ENCODE results near the gene MCFD2. TPM values are rescaled to one million over a fixed set of nuclear protein-coding genes. Genes with fewer than 3 reads are reported as not detected.

Gene MCFD2
- total RNA-seq, 1 donor from 2014 or later, result 105 TPM

GRCh38 chr2:46943881-46944798 lies 28.5 kb upstream of the MCFD2 start:
- DNase-seq (ENCODE audit: low read depth) (no peak), FAIRE-seq (no peak)
- Histone ChIP-seq H3K27me3 (ENCODE audit: control insufficient read depth, insufficient read depth, low read length) (no peaks in the 10 kb centered on the region), H3K4me3 (ENCODE audit: low read depth, low read length) (no peak overlapping the region), H3K36me3 (ENCODE audit: control insufficient read depth, insufficient read depth, low read length) (peaks cover 4% of the 10 kb centered on the region)
- no peak for TF ChIP-seq CTCF (IDR thresholded peaks at IDR 0.05; ENCODE audit: insufficient read depth, low read length, severe bottlenecking)

DNA sequence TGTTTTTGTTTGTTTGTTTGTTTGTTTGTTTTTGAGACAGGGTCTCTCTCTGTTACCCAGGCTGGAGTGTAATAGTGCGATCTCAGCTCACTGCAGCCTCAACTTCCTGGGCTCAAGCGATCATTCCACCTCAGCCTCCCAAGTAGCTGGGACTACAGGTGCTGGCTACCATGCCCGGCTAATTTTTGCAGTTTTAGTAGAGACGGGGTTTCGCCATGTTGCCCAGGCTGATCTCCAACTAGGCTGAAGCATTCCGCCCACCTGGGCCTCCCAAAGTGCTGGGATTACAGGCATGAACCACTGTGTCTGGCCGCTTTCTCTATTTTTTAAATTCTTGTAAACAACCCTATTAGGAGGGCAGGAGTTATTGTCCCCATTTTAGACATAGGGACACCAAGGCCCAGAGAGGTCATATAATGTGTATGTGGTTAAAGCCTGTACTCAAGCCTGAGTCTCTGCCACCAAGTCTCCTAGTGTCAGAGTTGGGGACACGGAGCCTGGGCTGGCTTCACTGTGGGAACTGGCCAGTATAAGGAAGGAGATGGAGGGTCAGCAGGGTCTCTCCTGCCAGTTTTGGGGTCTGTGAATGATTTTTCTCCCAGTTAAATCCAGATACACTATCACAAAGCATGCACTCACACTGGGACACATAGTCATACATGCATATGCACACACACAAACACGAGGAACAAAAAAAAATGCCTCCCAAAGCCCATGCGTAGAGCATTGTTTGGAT lies 27.5 kb upstream of the MCFD2 start:
- H3K27me3 ChIP-seq (ENCODE audit: control insufficient read depth, insufficient read depth, low read length), result no peaks in the 10 kb centered on the region
- FAIRE-seq (no peak), DNase-seq (ENCODE audit: low read depth) (no peak)
- no peak overlapping the region for H3K4me3 ChIP-seq (ENCODE audit: low read depth, low read length)
- TF ChIP-seq CTCF (IDR thresholded peaks at IDR 0.05; ENCODE audit: insufficient read depth, low read length, severe bottlenecking), result no peak
- peaks cover 4% of the 10 kb centered on the region for H3K36me3 ChIP-seq (ENCODE audit: control insufficient read depth, insufficient read depth, low read length)

DNA sequence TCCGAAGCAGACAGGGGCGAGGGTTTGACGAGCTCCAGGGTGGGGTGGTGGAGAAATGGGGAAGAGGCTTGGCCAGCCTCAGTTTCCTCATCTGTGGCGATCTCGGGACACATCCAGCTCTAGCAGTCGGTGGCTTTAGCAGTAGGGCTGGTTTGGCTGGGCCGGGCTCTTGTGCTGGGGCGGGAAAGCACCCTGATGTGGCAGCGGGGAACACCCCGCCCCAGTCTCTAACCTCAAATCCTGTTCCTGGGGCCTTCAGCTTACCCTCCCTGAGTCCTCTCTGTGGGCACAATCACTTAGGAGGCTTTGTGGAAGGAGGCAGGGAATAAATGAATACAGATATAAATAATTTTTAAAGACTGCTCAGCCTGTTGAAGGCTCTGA lies 26.5 kb upstream of the MCFD2 start:
- peak; percentile 50 for DNase-seq (ENCODE audit: low read depth)
- Histone ChIP-seq H3K27me3 (ENCODE audit: control insufficient read depth, insufficient read depth, low read length) (no peaks in the 10 kb centered on the region), H3K4me3 (ENCODE audit: low read depth, low read length) (peak overlapping the region; percentile 47), H3K36me3 (ENCODE audit: control insufficient read depth, insufficient read depth, low read length) (peaks cover 3% of the 10 kb centered on the region)
- FAIRE-seq, result no peak
- TF ChIP-seq CTCF (IDR thresholded peaks at IDR 0.05; ENCODE audit: insufficient read depth, low read length, severe bottlenecking), result no peak

DNA sequence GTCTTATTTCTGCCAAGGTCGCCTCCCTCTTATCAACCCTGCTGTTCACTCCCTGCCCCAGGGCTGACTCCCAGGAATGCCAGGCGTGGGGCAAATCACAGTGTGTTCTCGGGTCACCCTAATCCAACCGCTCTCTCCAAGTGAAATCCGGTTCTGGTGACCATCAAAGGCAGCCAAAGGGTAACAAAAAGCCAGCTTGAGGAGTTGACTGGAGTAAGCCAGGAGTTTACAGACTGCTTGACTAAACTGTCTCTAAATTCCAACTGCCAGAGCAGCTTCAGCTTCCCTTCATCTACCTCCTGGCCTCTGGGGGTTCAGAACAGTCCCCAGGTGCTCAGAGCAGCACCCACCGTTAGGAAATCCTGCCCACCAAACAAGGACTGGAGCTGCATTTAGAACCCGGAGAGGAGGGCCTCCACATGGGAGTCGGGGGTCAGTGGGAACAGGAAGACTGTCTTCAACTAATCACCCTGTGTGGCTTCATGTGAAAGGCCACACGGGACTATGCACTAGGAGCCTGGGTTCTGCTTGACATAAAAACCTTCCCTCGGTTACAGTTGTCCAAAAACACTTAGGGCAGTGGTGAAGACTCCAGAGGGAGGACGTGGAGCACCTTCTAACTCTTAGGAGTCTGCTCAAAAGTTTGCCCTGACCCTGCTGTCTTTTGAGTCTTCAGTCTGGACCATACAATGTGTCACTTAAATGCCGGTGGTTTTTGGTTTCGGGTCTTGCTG lies 24.2 kb upstream of the MCFD2 start:
- no peaks in the 10 kb centered on the region for H3K27me3 ChIP-seq (ENCODE audit: control insufficient read depth, insufficient read depth, low read length)
- FAIRE-seq (no peak), DNase-seq (ENCODE audit: low read depth) (no peak)
- no peak overlapping the region for H3K4me3 ChIP-seq (ENCODE audit: low read depth, low read length)
- H3K36me3 ChIP-seq (ENCODE audit: control insufficient read depth, insufficient read depth, low read length), result no peaks in the 10 kb centered on the region
- TF ChIP-seq CTCF (IDR thresholded peaks at IDR 0.05; ENCODE audit: insufficient read depth, low read length, severe bottlenecking), result no peak

- H3K4me3 ChIP-seq (ENCODE audit: low read depth, low read length), result no peak overlapping the region
- DNase-seq (ENCODE audit: low read depth) (no peak), FAIRE-seq (no peak)
- H3K27me3 ChIP-seq (ENCODE audit: control insufficient read depth, insufficient read depth, low read length), result no peaks in the 10 kb centered on the region
- H3K36me3 ChIP-seq (ENCODE audit: control insufficient read depth, insufficient read depth, low read length), result no peaks in the 10 kb centered on the region
- peak; percentile 26 for TF ChIP-seq CTCF (IDR thresholded peaks at IDR 0.05; ENCODE audit: insufficient read depth, low read length, severe bottlenecking)
Observed at GRCh38 chr2:46937471-46937901, 21.9 kb upstream of the MCFD2 start.

Data from bronchial epithelial cell (primary cell).